ENCODE results near the gene FAM107A.

The FAM107A gene

GRCh38 chr3:58568572-58569286 is 8.5 kb downstream of the FAM107A start:
- DNase-seq (ENCODE audit: low read depth in 1 of 2, low spot score in 1 of 2): peak; percentile 57 to 73

GRCh38 chr3:58567251-58567515 is 10.0 kb downstream of the FAM107A start:
- no peak for DNase-seq (ENCODE audit: low read depth in 1 of 2, low spot score in 1 of 2)

GRCh38 chr3:58566398-58567250 is 10.6 kb downstream of the FAM107A start:
- no peak for DNase-seq (ENCODE audit: low read depth in 1 of 2, low spot score in 1 of 2)

GRCh38 chr3:58565621-58566397 is 11.4 kb downstream of the FAM107A start:
- no peak for DNase-seq (ENCODE audit: low read depth in 1 of 2, low spot score in 1 of 2)

GRCh38 chr3:58564456-58565160 is 12.6 kb downstream of the FAM107A start:
- DNase-seq (ENCODE audit: low read depth in 1 of 2, low spot score in 1 of 2): no peak

- DNase-seq (ENCODE audit: low read depth in 1 of 2, low spot score in 1 of 2): no peak
Observed at GRCh38 chr3:58564054-58564453, 13.1 kb downstream of the FAM107A start.

GRCh38 chr3:58563386-58564035 is 13.7 kb downstream of the FAM107A start:
- no peak for DNase-seq (ENCODE audit: low read depth in 1 of 2, low spot score in 1 of 2)

- no peak for DNase-seq (ENCODE audit: low read depth in 1 of 2, low spot score in 1 of 2)
Observed at GRCh38 chr3:58562498-58562897, 14.7 kb downstream of the FAM107A start.

GRCh38 chr3:58560771-58561311 is 16.4 kb downstream of the FAM107A start:
- DNase-seq (ENCODE audit: low read depth in 1 of 2, low spot score in 1 of 2): no peak

GRCh38 chr3:58559586-58559985 is 17.6 kb downstream of the FAM107A start:
- DNase-seq (ENCODE audit: low read depth in 1 of 2, low spot score in 1 of 2): no peak

GRCh38 chr3:58557491-58557890 is 19.7 kb downstream of the FAM107A start:
- no peak for DNase-seq (ENCODE audit: low read depth in 1 of 2, low spot score in 1 of 2)

- no peak for DNase-seq (ENCODE audit: low read depth in 1 of 2, low spot score in 1 of 2)
Observed at GRCh38 chr3:58556761-58557221, 20.4 kb downstream of the FAM107A start.

- DNase-seq (ENCODE audit: low read depth in 1 of 2, low spot score in 1 of 2): no peak
Observed at GRCh38 chr3:58556001-58556400, 21.2 kb downstream of the FAM107A start.

- no peak for DNase-seq (ENCODE audit: low read depth in 1 of 2, low spot score in 1 of 2)
Observed at GRCh38 chr3:58555203-58555602, 22.0 kb downstream of the FAM107A start.

GRCh38 chr3:58553003-58553402 is 24.2 kb downstream of the FAM107A start:
- no peak for DNase-seq (ENCODE audit: low read depth in 1 of 2, low spot score in 1 of 2)

- no peak for DNase-seq (ENCODE audit: low read depth in 1 of 2, low spot score in 1 of 2)
Observed at GRCh38 chr3:58551636-58552180, 25.5 kb downstream of the FAM107A start.

- DNase-seq (ENCODE audit: low read depth in 1 of 2, low spot score in 1 of 2): no peak
Observed at GRCh38 chr3:58544541-58544940, 32.6 kb downstream of the FAM107A start.

GRCh38 chr3:58540176-58540858 is 36.9 kb downstream of the FAM107A start:
- no peak for DNase-seq (ENCODE audit: low read depth in 1 of 2, low spot score in 1 of 2)

GRCh38 chr3:58539626-58540025 is 37.6 kb downstream of the FAM107A start:
- no peak for DNase-seq (ENCODE audit: low read depth in 1 of 2, low spot score in 1 of 2)

Measured in activated T-helper 1 cell treated with anti-CD3 and anti-CD28 coated beads, Interleukin-2, amount 50 U/mL, for 16 hours (primary cell).